NOMO-1 treated with DMSO at 0.1 percent for 48 hours (cell line): Measurements from ENCODE around the gene CMTM6.
A peak's percentile ranks its signal among the peaks of the same experiment; 100 is the strongest.
"Not testable (repeated sequence)": the region's sequence is repeated elsewhere in the genome, so short reads cannot be mapped to it uniquely, and the experiment has no call there.

ENCODE experiments used
- DNase-seq: peaks from one replicate; lab custom pipeline; 2025; ENCODE audit not compliant: unreplicated experiment; lab: John Stamatoyannopoulos, UW

The CMTM6 gene

GRCh38 chr3:32500231-32500630, 2.4 kb downstream of the CMTM6 start:
- no peak for DNase-seq

- DNase-seq: no peak
These were observed 3.1 kb downstream of the CMTM6 start for GRCh38 chr3:32499585-32499984.

GRCh38 chr3:32498992-32499391, 3.7 kb downstream of the CMTM6 start:
- DNase-seq: no peak

- peak; percentile 73 for DNase-seq
These were observed 4.4 kb downstream of the CMTM6 start for GRCh38 chr3:32498252-32498651.

GRCh38 chr3:32495609-32496008, 7.0 kb downstream of the CMTM6 start:
- DNase-seq: no peak

GRCh38 chr3:32495085-32495484, 7.6 kb downstream of the CMTM6 start:
- DNase-seq: no peak

GRCh38 chr3:32493437-32494414, 8.9 kb downstream of the CMTM6 start:
- DNase-seq: no peak

GRCh38 chr3:32492684-32493436, 9.8 kb downstream of the CMTM6 start:
- no peak for DNase-seq

GRCh38 chr3:32488474-32489008, 14.1 kb downstream of the CMTM6 start:
- DNase-seq: no peak

GRCh38 chr3:32487781-32488473, 14.7 kb downstream of the CMTM6 start:
- no peak for DNase-seq

GRCh38 chr3:32484436-32484835, 18.2 kb downstream of the CMTM6 start:
- peak; percentile 88 for DNase-seq

- no peak for DNase-seq
These were observed 18.9 kb downstream of the CMTM6 start for GRCh38 chr3:32483772-32484171.

GRCh38 chr3:32482693-32483092, 20.0 kb downstream of the CMTM6 start:
- DNase-seq: no peak

GRCh38 chr3:32481791-32482631, 20.6 kb downstream of the CMTM6 start:
- no peak for DNase-seq

GRCh38 chr3:32480604-32481003, 22.0 kb downstream of the CMTM6 start:
- no peak for DNase-seq

GRCh38 chr3:32474201-32474600, 28.5 kb downstream of the CMTM6 start:
- DNase-seq: no peak

- DNase-seq: not testable (repeated sequence)
These were observed 30.5 kb downstream of the CMTM6 start for GRCh38 chr3:32472151-32472550.

GRCh38 chr3:32471246-32471645, 31.4 kb downstream of the CMTM6 start:
- no peak for DNase-seq

GRCh38 chr3:32470362-32470761, 32.3 kb downstream of the CMTM6 start:
- no peak for DNase-seq

GRCh38 chr3:32469151-32469874, 33.3 kb downstream of the CMTM6 start:
- no peak for DNase-seq
